Measurements from ENCODE around the gene IRS2.

Gene IRS2

GRCh38 chr13:109817591-109818535 is 31.5 kb upstream of the IRS2 start:
- no peak overlapping the region for H3K9ac ChIP-seq (ENCODE audit: low read depth, low read length)
- H3K4me3 ChIP-seq (ENCODE audit: low read length) = no peak overlapping the region
- no peaks in the 10 kb centered on the region for H3K27me3 ChIP-seq (ENCODE audit: insufficient read depth, low read length)
- peaks cover 16% of the 10 kb centered on the region for H3K4me1 ChIP-seq (ENCODE audit: insufficient read depth, low read length)
- H3K9me3 ChIP-seq (ENCODE audit: insufficient read depth, low read depth, low read length) = no peaks in the 10 kb centered on the region
- H3K27ac ChIP-seq (ENCODE audit: low read length) = no peak overlapping the region
- H3K36me3 ChIP-seq (ENCODE audit: insufficient read depth, low read depth, low read length) = no peaks in the 10 kb centered on the region

DNA sequence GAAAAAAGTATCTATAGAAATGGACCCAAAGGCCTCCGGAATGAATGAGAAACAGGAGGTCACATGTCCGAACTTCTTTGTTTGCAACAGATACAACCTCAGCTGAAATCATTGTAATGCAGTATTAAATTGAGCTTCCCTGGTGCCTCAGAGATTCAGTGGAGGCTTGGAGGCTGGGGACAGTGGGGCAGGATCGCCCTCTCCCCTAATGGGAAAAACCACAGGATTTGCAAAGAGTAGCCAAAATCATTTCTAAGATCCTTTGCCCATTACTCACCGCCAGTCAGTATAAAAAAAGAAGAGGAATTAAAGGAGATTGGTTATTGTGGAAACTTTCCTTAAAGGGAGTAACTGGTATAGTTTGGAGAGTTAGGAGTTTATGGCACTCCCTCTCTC is 30.4 kb upstream of the IRS2 start:
- Histone ChIP-seq H3K27me3 (ENCODE audit: insufficient read depth, low read length) (no peaks in the 10 kb centered on the region), H3K9ac (ENCODE audit: low read depth, low read length) (no peak overlapping the region), H3K4me3 (ENCODE audit: low read length) (no peak overlapping the region), H3K9me3 (ENCODE audit: insufficient read depth, low read depth, low read length) (no peaks in the 10 kb centered on the region), H3K36me3 (ENCODE audit: insufficient read depth, low read depth, low read length) (no peaks in the 10 kb centered on the region), H3K4me1 (ENCODE audit: insufficient read depth, low read length) (peaks cover 16% of the 10 kb centered on the region), H3K27ac (ENCODE audit: low read length) (no peak overlapping the region)

- H3K4me3 ChIP-seq (ENCODE audit: low read length) = no peak overlapping the region
- H3K27ac ChIP-seq (ENCODE audit: low read length) = no peak overlapping the region
- H3K27me3 ChIP-seq (ENCODE audit: insufficient read depth, low read length) = no peaks in the 10 kb centered on the region
- no peaks in the 10 kb centered on the region for H3K36me3 ChIP-seq (ENCODE audit: insufficient read depth, low read depth, low read length)
- H3K4me1 ChIP-seq (ENCODE audit: insufficient read depth, low read length) = peaks cover 16% of the 10 kb centered on the region
- H3K9ac ChIP-seq (ENCODE audit: low read depth, low read length) = no peak overlapping the region
- no peaks in the 10 kb centered on the region for H3K9me3 ChIP-seq (ENCODE audit: insufficient read depth, low read depth, low read length)
Measured at GRCh38 chr13:109816112-109816807, 29.9 kb upstream of the IRS2 start.

GRCh38 chr13:109815651-109816050 is 29.3 kb upstream of the IRS2 start:
- Histone ChIP-seq H3K27me3 (ENCODE audit: insufficient read depth, low read length) (no peaks in the 10 kb centered on the region), H3K36me3 (ENCODE audit: insufficient read depth, low read depth, low read length) (no peaks in the 10 kb centered on the region), H3K27ac (ENCODE audit: low read length) (no peak overlapping the region), H3K4me1 (ENCODE audit: insufficient read depth, low read length) (peaks cover 16% of the 10 kb centered on the region), H3K9ac (ENCODE audit: low read depth, low read length) (no peak overlapping the region), H3K4me3 (ENCODE audit: low read length) (no peak overlapping the region), H3K9me3 (ENCODE audit: insufficient read depth, low read depth, low read length) (no peaks in the 10 kb centered on the region)

DNA sequence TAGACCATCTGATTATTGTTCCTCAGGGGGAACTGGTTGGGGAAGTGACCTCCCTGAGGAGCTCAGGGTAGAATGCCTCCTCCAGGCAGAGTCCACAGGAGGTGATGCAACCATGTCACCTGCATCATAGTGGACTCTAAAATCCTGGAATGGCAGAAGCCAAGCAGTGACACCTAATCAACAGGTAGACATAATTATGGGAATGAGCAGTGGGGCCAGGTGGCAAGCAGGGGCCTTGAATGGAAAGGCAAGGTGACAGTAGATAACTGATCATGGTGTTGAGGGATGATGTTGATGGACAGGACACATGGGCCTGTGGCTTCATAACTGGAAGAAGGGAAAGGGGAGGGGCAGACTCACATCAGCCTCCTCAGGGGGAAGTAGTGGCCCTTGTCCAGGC is 27.3 kb upstream of the IRS2 start:
- Histone ChIP-seq H3K27ac (ENCODE audit: low read length) (no peak overlapping the region), H3K9ac (ENCODE audit: low read depth, low read length) (no peak overlapping the region), H3K27me3 (ENCODE audit: insufficient read depth, low read length) (no peaks in the 10 kb centered on the region), H3K9me3 (ENCODE audit: insufficient read depth, low read depth, low read length) (no peaks in the 10 kb centered on the region), H3K36me3 (ENCODE audit: insufficient read depth, low read depth, low read length) (no peaks in the 10 kb centered on the region), H3K4me1 (ENCODE audit: insufficient read depth, low read length) (peaks cover 16% of the 10 kb centered on the region), H3K4me3 (ENCODE audit: low read length) (no peak overlapping the region)

GRCh38 chr13:109812382-109812781 is 26.0 kb upstream of the IRS2 start:
- Histone ChIP-seq H3K4me3 (ENCODE audit: low read length) (no peak overlapping the region), H3K27ac (ENCODE audit: low read length) (no peak overlapping the region), H3K27me3 (ENCODE audit: insufficient read depth, low read length) (no peaks in the 10 kb centered on the region), H3K4me1 (ENCODE audit: insufficient read depth, low read length) (peaks cover 14% of the 10 kb centered on the region; the same call in 1 of the 2 replicates), H3K36me3 (ENCODE audit: insufficient read depth, low read depth, low read length) (no peaks in the 10 kb centered on the region), H3K9ac (ENCODE audit: low read depth, low read length) (no peak overlapping the region), H3K9me3 (ENCODE audit: insufficient read depth, low read depth, low read length) (no peaks in the 10 kb centered on the region)

GRCh38 chr13:109810761-109811510 is 24.6 kb upstream of the IRS2 start:
- no peak overlapping the region for H3K27ac ChIP-seq (ENCODE audit: low read length)
- no peaks in the 10 kb centered on the region for H3K27me3 ChIP-seq (ENCODE audit: insufficient read depth, low read length)
- no peaks in the 10 kb centered on the region for H3K9me3 ChIP-seq (ENCODE audit: insufficient read depth, low read depth, low read length)
- no peaks in the 10 kb centered on the region for H3K36me3 ChIP-seq (ENCODE audit: insufficient read depth, low read depth, low read length)
- no peaks in the 10 kb centered on the region; the same call in 1 of the 2 replicates for H3K4me1 ChIP-seq (ENCODE audit: insufficient read depth, low read length)
- H3K9ac ChIP-seq (ENCODE audit: low read depth, low read length) = no peak overlapping the region
- no peak overlapping the region for H3K4me3 ChIP-seq (ENCODE audit: low read length)

GRCh38 chr13:109809216-109809932 is 23.0 kb upstream of the IRS2 start:
- Histone ChIP-seq H3K9ac (ENCODE audit: low read depth, low read length) (no peak overlapping the region), H3K27ac (ENCODE audit: low read length) (no peak overlapping the region), H3K9me3 (ENCODE audit: insufficient read depth, low read depth, low read length) (no peaks in the 10 kb centered on the region), H3K36me3 (ENCODE audit: insufficient read depth, low read depth, low read length) (no peaks in the 10 kb centered on the region), H3K4me1 (ENCODE audit: insufficient read depth, low read length) (no peaks in the 10 kb centered on the region), H3K27me3 (ENCODE audit: insufficient read depth, low read length) (no peaks in the 10 kb centered on the region), H3K4me3 (ENCODE audit: low read length) (no peak overlapping the region)

DNA sequence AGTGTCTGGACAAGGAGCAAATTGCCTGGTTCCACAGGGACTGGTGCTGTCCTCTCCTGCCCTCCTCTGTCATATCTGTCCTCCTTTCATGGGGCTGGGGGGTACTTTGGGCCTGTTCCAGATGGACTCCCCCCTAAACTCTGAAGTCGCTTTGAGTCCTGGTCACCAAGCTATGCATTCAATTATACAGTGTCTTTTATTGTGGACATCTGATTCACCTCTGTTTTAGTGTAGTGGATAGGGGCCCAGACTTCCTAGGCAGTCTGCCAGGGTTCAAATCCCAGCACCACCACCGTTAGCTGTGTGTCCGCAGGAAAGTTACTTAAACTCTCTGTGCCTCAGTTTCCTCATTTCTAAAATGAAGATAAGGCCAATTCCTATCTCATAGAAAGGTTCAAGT is 21.0 kb upstream of the IRS2 start:
- Histone ChIP-seq H3K27me3 (ENCODE audit: insufficient read depth, low read length) (no peaks in the 10 kb centered on the region), H3K27ac (ENCODE audit: low read length) (no peak overlapping the region), H3K9ac (ENCODE audit: low read depth, low read length) (no peak overlapping the region), H3K9me3 (ENCODE audit: insufficient read depth, low read depth, low read length) (no peaks in the 10 kb centered on the region), H3K4me1 (ENCODE audit: insufficient read depth, low read length) (no peaks in the 10 kb centered on the region), H3K36me3 (ENCODE audit: insufficient read depth, low read depth, low read length) (no peaks in the 10 kb centered on the region), H3K4me3 (ENCODE audit: low read length) (no peak overlapping the region)

DNA sequence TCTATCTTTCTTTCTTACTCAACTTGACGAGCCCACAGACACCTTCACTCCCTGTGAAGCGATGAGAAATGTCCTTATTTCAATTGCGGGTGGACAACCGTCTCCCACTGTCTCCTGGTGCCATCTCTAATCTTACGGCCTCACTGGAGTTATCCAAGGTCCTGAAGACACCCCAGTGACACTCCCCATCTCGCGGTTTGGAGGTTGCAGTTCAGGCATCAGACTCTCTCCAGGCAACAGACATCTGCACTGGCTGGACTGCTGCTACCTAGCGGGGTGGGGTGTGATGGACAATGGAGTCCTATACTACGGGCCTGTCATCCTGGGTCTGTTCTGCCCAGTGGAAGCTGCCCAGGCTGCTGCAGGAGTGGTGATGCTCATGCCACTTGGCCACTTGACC is 18.3 kb upstream of the IRS2 start:
- H3K27ac ChIP-seq (ENCODE audit: low read length) = no peak overlapping the region
- H3K27me3 ChIP-seq (ENCODE audit: insufficient read depth, low read length) = no peaks in the 10 kb centered on the region
- no peak overlapping the region for H3K9ac ChIP-seq (ENCODE audit: low read depth, low read length)
- no peaks in the 10 kb centered on the region for H3K4me1 ChIP-seq (ENCODE audit: insufficient read depth, low read length)
- H3K4me3 ChIP-seq (ENCODE audit: low read length) = no peak overlapping the region
- no peaks in the 10 kb centered on the region for H3K9me3 ChIP-seq (ENCODE audit: insufficient read depth, low read depth, low read length)
- H3K36me3 ChIP-seq (ENCODE audit: insufficient read depth, low read depth, low read length) = no peaks in the 10 kb centered on the region

DNA sequence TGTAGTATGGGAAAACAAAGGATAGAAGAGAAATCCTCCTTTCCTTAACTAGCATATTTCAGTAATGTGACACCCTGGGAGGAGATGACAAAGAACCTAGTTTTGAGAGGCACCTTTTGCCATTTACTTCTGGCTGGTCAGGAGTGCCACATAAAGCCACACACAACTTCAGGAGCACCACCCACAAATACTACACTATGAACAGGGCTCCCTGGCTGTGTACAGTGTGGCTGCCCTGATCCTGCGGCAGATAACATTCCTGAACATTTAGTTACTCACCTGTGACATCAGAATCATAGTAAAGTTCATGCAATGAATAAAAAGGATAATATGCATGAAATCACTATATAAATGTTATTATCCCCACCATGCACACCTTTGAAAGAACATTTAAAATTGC is 17.4 kb upstream of the IRS2 start:
- no peaks in the 10 kb centered on the region for H3K9me3 ChIP-seq (ENCODE audit: insufficient read depth, low read depth, low read length)
- H3K27me3 ChIP-seq (ENCODE audit: insufficient read depth, low read length) = no peaks in the 10 kb centered on the region
- H3K9ac ChIP-seq (ENCODE audit: low read depth, low read length) = no peak overlapping the region
- no peak overlapping the region for H3K27ac ChIP-seq (ENCODE audit: low read length)
- no peaks in the 10 kb centered on the region for H3K4me1 ChIP-seq (ENCODE audit: insufficient read depth, low read length)
- H3K36me3 ChIP-seq (ENCODE audit: insufficient read depth, low read depth, low read length) = no peaks in the 10 kb centered on the region
- H3K4me3 ChIP-seq (ENCODE audit: low read length) = no peak overlapping the region

Data from iPS-20b (cell line).